Ammon's horn (tissue), 1 donor: ENCODE results near the gene CBX7.

Experiments
- DNase-seq: peaks from one replicate; pipeline ENCODE4 v3.0.0-alpha.2; 2016; ENCODE audit warnings: low spot score

CBX7 gene

DNA sequence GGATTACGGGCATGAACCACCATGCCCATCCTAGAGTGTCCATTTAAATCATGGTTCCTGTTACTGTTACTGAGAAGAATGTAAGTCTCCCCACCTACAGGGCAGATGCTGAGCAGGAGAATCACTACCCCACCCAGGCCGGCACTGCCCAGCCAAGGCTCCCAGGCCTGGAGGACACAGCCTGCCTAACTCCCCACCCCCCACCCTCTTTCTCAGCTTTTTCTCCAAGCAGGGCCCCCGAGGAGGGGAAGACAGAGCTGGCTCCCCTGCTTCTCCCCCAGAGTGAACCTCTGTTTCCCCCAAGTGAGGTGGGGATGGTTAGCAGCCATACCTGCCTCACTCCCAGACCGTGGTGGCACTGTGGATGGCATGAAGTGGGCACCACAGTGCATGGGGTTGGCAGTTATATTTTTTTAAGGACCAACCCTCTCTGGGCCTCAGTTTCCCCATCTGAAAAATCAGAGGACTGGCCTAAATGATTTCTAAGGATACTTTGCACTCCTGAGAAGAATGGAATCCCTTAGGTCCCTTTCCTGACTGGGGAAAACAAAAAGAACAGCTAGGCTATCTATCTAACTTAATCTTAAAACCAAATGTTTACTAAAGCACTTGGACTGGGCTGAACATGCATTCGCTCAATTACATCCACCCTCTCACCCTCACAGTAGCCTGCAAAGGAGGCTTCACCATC is 5.0 kb downstream of the CBX7 start:
- no peak for DNase-seq

DNA sequence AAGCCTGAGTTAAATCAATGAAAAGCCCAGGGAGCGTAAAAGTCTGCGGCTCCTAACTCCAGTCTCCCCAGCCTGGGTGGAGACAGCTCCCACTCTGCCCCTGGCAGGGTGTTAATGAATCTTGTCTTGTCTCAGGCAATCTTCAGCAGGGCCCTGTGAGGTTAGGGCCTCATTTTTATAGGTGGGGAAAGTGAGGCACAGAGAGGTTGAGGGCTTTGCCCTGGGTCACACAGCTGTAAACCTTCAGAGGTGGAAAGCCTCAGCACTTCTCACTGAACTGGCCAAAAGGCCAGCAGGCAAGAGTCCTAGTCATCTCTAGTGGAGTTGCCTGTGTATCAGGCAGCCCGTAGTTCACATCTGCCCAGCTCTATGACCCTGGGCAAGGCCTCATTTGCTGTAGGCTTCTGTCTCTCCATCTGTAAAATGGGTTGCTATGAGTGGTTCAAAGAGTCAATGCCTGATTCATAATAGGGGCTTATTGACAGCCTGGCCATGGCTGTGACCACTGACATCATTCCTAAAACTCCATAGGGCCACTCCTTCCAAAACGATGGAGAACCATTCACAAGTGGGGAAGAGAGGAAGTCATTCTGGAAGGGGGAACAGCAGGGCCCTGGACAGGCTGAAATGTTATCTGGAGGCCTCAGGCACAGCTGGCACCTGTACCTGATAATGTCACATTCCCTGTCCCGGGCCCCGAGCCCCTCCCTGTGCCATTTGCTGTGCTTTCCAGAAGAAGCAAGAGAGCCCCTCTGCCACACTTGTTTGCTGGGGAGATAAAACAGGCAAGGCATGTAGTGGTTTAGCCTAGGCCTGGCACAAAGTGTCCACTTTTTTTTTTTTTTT is 6.0 kb downstream of the CBX7 start:
- DNase-seq = no peak

DNA sequence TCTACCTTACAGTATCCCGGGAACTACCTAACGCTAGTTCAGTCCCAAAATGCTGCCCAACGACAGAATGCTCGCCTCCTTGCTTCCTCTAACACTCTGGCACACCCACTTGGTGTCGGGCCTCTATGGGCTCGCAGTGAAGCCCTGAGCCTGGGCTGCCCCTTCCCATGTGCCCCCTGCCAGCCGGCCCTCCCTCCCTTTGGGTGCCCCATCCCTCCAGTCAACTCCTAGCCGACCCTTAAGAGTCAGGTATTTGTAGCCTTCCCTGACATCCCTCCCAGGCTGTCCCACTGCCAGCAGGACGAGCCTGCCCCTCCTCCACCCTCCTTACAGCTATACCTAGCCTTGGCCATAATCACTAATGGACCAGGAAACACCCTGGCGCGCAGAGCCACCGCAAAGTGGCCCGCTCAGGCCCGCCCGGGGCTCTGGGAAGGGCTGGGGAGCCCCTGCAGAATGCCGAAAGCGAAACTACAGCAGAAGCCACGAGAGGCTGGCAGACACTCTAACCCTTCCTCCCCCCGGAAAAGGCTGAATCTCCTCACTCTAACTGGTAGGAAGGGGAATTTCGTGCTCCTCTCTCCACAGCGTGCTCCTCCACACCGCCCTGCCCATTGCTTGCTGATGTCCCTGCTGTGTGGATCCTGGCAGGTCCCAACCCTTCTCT is 8.2 kb downstream of the CBX7 start:
- peak; percentile 29 for DNase-seq

DNA sequence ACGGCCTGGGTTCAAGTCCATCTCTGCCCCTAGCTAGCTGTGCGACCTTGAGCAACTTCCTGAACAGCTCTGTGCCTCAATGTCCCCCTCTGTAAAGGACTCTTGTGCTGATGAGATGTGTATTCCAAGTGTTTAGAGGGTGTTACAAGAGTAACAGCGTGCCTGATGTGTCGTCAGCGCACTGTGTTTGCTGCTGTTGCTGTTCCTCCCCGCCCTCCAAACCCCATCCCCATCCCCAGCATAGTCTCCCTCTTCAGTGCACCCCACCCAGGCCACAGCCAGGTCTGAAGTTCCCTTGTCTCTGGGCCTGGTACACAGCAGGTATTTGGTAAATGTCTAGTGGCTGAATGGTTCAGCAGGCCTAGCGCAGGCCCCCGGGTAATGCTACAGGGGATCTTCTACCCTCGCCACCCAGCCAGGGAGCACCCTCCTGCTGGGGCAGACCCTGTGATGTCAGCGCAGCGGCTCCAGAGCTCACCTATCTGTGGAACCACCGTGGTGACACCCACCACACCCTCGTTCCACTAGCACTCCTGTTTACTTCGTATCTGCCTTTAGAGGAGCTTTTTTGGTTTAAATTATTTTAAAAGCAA is 10.3 kb downstream of the CBX7 start:
- no peak for DNase-seq

DNA sequence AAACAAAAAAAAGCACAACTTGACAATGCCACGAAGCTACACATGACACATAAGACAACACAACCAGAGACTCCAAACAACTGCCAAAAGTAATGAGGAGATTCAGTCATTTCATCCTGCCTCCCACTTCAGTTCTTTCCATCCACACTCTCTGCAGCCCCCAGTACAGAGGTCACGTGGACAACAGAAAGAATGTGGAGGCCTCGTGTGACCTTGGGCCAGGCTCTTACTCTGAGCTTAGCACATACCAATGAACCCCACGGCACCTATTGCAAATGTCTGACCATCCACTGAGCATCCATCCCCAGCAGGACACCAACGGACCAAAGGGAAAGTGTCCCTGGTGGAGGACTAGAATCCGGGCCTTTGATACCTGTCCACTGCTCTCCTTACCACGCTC is 12.5 kb downstream of the CBX7 start:
- no peak for DNase-seq

DNA sequence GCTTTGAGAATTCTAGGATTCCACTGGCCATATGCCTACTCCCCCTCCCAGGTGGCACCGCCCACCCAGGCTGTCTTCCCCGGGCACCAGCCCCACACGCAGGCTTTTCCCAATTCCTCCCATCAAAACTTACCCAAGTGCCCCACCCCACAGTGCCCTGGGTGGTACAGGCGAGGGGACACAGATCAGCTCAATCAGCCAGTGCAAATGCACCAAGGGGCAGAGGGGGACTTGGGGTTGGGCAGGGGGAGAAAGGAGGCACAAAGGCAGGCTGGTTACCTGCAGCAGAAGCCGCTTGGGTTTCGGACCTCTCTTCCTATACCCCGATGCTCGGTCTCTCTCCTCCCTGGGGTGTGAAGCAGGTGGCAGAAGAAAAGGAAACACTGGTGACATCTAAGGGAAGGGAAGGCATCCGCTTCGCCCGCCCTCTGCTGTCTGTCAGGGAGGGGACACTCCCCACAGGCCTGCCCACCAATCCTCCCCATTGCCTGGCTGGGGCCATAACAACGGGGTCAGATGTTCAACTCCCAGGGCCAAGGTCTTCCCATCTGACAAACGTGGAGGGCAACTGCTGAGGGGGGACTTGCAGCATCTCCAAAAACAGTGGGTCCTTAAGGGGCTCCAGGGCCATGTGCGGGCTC is 14.0 kb downstream of the CBX7 start:
- DNase-seq = no peak

DNA sequence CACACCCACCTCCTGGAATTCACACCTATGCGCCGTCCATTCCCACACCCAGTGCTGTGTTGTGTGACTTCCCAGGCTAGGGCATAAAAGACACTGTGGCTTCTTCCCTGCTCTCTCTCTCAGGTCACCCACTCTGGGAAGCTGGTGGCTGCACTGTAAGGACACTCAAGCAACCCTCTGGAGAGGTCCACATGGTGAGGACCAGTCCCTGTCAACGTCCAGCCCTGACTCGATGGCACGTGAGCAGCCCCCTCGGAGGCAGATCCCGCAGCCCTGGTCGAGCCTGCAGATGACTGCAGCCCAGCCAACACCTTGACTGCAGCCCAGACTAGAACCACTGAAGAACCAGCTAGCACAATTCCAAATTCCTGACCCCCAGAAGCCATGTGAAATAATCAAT is 16.2 kb downstream of the CBX7 start:
- no peak for DNase-seq

DNA sequence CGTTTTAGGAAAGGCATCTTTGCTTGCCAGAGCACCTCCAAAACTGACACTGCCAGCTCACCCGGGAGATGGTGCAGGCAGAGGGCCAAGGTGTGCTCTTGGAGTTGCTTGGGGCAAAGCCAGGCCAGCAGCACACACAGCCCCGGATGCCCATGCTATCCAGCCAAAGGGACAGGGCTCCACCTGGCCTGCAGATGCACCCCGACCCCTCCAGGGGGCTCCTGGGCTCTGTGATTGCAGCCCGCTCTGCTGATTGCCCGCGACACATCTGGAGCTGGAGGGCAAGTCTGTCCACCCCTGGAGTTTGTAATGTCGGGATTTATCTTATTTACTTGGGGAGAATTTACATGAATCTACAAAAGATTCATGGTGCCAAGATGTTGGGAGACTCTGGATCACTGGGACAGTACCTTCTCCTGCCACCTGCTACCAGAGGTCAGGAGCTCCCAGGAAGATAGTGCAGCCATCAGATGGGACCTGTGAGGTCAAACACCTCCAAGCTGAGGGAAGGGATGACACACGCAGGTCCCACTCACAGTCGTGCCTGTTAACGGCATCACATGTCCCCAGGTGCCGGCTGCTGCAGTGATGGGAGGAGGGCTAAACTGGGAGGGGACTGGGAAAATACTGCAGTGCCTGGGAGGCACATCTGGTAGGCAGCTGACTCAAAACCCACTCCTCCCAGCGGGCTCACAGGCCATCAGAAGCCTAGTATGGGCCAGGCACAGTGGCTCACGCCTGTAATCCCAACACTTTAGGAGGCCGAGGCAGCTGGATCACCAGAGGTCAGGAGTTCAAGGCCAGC is 17.2 kb downstream of the CBX7 start:
- DNase-seq = no peak

DNA sequence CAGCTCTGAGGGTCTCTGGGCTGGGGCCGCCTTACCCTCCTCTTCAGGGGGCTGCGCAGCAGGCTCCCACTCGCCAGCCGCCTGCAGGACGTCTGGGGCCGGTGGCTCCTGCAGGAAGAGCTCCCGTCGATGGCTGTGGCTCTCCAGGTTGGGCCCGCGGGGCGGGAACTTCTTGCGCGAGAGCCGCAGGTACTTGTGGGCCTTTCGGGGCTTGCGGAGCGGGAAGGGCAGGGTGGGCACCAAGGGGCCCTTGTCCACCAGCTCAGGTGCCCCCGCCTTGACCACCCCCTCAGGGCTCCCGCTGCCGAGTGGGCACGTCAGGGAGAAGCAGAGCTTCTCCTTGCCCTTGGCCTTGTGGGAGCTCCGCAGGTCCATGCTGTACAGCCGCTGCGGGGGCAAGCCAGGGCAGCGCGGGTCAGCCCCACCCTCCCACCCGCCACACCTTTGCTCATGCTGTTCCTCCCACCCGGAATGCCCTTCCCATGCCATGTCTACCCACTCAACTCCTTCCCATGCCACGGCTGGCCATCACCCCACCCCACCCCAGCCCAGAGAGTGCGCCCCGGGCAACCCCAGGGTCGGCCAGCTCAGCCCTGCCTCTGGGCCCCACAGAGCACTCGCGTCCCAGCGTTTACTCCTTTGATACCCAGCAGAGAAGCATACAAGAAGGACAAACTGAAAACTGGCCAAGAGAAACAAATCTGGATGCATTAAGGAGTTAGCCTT is 18.0 kb downstream of the CBX7 start:
- DNase-seq = no peak

DNA sequence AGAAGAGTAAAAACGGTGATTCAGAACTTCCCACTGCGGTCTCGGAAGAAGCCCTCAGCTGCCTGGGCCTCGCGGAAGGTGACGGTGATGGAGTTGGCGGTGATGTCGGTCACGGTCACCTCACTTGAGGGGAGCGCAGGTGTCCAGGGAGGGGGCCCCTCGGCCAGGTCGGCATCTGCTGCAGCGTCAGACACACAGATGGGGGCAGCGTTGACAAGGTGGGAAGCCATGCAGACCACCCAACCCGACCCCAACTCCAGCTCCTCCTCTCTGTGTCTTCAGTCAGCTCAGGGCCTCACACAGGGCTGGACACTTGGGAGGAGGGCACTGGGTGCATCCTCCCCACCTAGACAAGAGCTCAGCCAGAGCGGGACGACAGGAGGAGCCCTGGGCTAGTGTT is 18.6 kb downstream of the CBX7 start:
- no peak for DNase-seq

DNA sequence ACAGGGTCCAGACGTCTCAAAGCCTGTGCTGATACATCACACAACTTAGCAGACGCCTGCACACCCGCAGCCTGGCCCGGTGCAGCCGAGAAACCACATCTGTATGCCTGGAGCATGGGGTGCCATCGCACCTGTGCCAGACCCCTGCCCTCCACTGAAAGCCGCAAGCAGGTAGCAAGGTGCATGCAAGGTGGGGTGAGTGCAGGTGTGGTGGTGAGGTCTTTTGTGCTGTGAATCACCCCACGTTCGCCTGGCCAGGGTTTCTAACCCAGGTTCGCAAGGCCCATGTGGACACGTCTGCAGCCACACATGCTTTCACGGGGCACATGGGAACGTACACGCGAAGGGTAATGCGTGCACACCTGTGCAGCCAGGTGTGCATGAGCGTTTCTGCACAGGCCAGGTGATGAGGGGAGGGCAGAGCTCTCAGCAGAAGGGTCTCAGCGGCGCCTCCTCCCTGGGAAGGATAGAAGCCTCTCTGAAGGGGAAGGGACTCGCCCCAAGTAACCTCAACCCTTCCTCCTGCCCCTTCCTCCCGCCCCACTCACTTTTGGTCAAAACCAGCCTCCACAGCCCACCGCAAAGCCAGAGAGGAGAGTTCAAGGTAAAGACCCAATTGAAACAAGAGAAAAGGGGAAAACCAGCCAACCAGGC is 19.5 kb downstream of the CBX7 start:
- DNase-seq = no peak

DNA sequence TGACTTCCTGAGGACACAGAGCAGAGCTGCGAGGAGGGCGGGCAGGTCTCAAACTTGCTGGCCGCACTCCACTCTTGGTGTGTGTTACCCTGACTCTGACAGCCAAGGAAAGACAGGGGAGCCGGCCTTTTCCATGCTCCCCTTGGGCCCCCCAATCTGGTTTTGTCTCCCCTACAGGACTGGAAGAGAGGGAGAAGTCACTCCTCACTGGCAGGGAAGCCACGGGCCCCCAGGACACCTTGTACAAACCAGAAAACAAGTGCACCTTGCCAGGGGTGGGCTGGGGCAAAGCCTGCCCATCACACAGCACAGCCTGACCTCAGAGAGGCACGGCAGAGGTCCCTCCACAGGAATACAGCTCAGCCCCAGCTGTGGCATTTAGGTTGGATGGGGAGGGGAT is 20.2 kb downstream of the CBX7 start:
- no peak for DNase-seq

DNA sequence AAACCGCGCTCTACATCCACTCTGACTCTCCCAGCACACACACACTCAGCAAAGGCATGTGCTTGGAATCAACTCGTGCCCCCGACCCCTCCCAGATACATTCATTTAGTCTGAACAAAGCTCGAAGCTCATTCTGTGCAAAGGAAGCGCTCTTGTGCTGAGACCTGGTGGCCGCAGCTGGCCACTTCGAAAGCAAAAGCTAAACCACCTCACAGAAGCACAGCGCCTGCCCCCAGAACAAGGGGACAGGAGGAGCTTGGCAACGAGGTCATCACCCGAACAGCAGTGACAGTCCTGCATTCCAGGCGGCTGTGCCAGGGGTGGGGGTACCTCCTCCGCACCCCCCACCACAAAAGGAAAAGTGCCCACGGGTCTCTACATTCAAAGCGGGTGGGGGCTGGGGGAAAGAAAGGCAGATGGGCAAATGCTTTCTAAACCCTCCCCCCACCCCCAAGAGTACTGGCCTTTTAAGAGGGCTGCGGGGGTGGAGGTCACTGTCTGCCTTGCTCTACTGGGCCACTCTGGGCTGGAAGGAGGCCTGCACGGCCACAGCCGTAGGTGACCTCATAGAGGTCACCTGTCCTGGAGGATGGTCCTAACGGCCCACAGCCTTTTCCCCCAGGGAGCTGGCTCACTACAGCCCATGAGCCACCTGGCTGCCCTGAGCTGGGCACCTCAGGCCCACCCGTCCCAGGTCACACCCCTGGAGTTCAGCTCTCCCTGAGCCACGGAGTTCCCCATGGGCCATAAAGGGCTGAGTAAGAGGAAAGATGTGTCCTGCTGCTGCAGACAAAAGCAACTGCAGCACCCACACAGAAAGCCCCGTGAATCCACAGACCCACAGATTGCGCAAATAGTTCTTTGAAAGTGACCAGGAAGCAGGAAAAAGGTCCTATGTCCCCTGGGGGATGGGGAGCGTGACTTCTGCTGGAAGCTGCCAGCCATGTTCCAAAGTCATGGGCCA is 21.3 kb downstream of the CBX7 start:
- no peak for DNase-seq

DNA sequence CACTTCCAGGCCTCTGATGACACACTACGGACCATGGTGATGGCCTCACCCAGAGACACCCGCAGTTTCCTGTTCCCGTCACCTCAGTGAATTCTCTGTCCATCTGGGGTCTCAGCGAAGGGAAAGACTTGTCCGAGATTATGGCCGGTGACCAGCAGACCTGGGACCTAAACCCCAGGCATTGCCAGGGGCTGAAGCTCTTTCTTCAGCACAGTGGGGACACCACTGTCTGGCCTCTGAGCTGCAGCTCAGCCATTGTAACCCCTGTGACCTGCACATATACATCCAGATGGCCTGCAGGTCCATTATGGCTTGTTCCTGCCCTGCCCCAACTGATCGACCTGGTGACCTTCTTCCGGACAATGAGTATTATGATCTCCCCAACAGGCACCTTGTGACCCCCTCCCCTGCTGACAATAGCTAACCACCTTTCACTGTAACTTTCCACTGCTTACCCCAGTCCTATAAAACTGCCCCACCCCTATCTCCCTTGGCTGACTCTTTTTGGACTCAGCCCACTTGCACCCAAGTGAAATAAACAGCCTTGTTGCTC is 22.3 kb downstream of the CBX7 start:
- DNase-seq = no peak

DNA sequence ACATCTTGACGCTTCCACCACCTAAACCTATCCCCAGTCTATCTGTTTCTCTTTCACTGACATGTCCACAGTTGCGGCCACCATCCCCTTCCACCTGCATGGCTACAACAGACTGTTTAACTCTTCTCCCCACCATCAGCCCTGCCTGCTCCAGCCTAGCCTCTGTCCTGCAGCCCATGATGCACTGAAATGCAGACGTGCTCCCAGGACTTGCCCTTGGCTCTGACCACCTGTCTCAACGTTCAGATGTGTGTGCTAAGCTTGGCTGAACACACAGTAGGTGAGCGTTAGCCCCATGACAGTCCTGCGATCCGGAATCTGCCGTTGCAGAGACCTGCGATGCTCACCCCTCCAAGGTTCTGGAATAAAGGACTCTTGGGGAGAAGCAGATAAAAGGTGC is 22.7 kb downstream of the CBX7 start:
- DNase-seq = no peak

DNA sequence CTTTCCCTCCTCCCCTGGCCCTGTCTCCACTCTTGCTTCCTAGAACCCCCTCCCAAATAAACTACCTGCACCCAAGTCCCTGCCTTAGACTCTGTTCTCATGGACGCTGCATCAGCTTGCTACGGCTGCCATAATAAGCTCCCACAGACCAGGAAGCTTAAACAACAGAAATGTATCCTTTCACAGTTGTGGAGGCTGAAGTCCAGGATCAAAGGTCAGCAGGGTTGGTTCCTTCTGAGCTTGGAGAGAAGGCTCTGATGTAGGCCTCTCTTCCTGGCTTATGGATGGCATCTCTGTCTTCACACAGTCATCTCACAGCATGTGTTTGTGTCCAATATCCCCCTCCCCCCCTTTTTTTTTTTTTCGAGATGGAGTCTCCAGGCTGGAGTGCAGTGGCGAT is 23.4 kb downstream of the CBX7 start:
- DNase-seq = no peak

DNA sequence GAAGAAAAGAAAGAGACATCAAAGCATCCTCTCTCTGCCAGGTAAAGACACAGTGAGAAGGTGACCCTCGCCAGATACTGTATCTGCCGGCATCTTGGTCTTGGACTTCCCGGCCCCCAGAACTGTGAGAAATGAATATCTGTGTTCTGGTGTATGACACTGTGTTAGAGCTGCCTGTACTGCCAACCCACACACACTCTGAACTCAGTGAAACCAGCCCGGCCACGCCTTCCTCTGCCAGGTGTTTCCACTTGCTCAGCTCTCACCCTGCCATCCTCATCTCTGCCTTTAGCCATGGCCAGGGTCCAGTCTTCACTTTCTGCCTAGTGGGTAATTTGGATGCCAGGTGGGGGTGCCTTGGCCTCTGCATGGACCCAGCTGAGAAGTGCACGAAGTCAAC is 24.0 kb downstream of the CBX7 start:
- DNase-seq = no peak

DNA sequence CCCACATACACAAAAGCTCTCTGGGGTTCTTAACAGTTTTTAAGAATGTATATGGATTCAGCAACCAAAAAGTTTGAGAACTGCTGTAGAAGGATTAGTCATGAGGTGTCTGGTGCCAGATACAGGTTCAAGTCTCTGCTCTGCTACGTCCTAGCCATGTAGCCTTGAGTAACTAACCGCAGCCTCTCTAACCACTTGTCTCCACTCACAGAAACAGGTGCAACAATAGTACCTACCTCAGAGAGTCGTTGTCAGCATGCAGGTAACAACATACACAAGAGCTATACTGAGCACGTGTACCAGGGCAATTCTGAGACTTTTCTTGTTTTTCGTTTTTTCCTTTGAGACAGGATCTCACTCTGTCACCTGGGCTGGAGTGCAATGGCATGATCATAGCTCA is 26.9 kb downstream of the CBX7 start:
- DNase-seq = no peak
